ENCODE data around the gene ZNF57. TPM values are rescaled to one million over a fixed set of nuclear protein-coding genes. Genes with fewer than 3 reads are reported as not detected.

The ZNF57 gene
- total and polyA plus RNA-seq, 9 of the 15 experiments (the other 6 are each of a cell fraction or from before 2014, with no cell fraction given) = 3.9 to 13.5 (median 7.8) TPM

DNA sequence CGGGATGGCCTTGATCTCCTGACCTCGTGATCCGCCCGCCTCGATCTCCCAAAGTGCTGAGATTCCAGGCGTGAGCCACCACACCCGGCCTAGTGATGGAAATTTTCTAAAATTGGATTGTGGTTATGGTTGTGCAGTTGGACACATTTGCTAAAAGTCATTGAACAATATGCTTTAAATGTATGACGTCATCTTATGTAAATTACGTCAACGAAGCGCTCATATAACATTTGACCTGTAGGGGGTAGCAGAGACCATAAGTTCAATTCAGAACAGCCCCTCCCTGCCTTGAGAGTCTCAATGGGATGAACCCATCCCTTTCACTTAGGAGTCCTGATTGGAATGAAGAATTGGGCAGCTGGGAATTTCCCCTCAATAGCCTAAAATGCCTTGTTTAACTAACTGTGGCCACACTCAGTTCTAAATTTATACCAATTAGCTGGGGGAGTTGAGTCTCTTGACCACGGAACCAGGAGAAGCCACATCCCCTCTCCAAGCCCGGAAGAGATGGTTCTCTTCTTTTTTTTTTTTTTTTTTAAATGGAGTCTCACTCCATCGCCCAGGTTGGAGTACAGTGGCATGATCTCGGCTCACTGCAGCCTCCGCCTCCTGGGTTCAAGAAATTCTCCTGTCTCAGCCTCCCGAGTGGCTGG lies 61.4 kb downstream of the ZNF57 start:
- ChIA-PET POLR2A (interaction anchor here (1.3 kb wide), 1 partner anchor 10 kb away, joined by 4 read pairs; no protein-coding TSS in a partner anchor), CTCF (ENCODE audit: low intra/inter-chr PET ratio) (interaction anchor here (0.7 to 1.7 kb wide), 3 partner anchors 114 to 201 kb away, joined by 3 to 7 read pairs (median 6); no protein-coding TSS in a partner anchor)
- 25% methylated on average over 12 of the region's 17 CpGs for WGBS (ENCODE audit: insufficient coverage, low coverage, missing lambda C conversion rate)
- FAIRE-seq (peak; percentile 95), ATAC-seq (peak; percentile 81), DNase-seq (ENCODE audit: extremely low read depth in 1 of 4, low spot score in 3 of 4) (peak; percentile 66 to 81 (median 66))
- no peak overlapping the region; the same call in 1 of the 2 replicates for H3K4me2 ChIP-seq (ENCODE audit: insufficient read depth, low read length)
- peak overlapping the region; percentile 44; the same call in 1 of the 3 replicates for H3K27ac ChIP-seq (ENCODE audit: extremely low read depth, low read depth, low read length)
- H3K36me3 ChIP-seq (ENCODE audit: control insufficient read depth, insufficient read depth, low read length) = no peaks in the 10 kb centered on the region
- no peak overlapping the region for H3K9ac ChIP-seq (ENCODE audit: insufficient read depth in 1 of 2, low read depth in 2 of 2, low read length in 2 of 2)
- in situ Hi-C loops (cut with MboI) = no loop called here
- peaks cover 0 to 2% of the 10 kb centered on the region in 2 experiments; a peak in 1 of 5 replicates for H3K4me1 ChIP-seq (replicated peaks in 1 of 2; ENCODE audit: control insufficient read depth in 2 of 2, insufficient read depth in 2 of 2, low read length in 2 of 2)
- no peak overlapping the region for H2AFZ ChIP-seq (ENCODE audit: low read depth, low read length)
- H3K4me3 ChIP-seq = no peak overlapping the region
- BruUV-seq (replicated peaks) = no TSS peak
- H3K9me1 ChIP-seq (ENCODE audit: control insufficient read depth, insufficient read depth, low read length) = no peaks in the 10 kb centered on the region
- H3K79me2 ChIP-seq (ENCODE audit: control insufficient read depth, insufficient read depth, low read length) = no peaks in the 10 kb centered on the region
- no peaks in the 10 kb centered on the region for H4K20me1 ChIP-seq (replicated peaks; ENCODE audit: control insufficient read depth, insufficient read depth, low read length)
- no peaks in the 10 kb centered on the region for H3K9me3 ChIP-seq (replicated peaks; ENCODE audit: control insufficient read depth, insufficient read depth, low read depth, low read length)
- H3K27me3 ChIP-seq (ENCODE audit: control insufficient read depth in 2 of 2, insufficient read depth in 2 of 2, low read length in 2 of 2) = no peaks in the 10 kb centered on the region
- intact Hi-C loops (cut with micrococcal nuclease) = loop anchor here (1.0 kb wide), 1 partner anchor 114 kb away; no protein-coding TSS in a partner anchor
- no peak for TF ChIP-seq SNIP1 (IDR thresholded peaks at IDR 0.05; ENCODE audit: low read depth)
- no peak for TF ChIP-seq ZNF124 (CRISPR knock-in tag; IDR thresholded peaks at IDR 0.05)
- TF ChIP-seq CXXC5 (CRISPR knock-in tag; IDR thresholded peaks at IDR 0.05) = peak; percentile 50; the same call in 1 of the 2 replicates
- TF ChIP-seq, protein P1, sequence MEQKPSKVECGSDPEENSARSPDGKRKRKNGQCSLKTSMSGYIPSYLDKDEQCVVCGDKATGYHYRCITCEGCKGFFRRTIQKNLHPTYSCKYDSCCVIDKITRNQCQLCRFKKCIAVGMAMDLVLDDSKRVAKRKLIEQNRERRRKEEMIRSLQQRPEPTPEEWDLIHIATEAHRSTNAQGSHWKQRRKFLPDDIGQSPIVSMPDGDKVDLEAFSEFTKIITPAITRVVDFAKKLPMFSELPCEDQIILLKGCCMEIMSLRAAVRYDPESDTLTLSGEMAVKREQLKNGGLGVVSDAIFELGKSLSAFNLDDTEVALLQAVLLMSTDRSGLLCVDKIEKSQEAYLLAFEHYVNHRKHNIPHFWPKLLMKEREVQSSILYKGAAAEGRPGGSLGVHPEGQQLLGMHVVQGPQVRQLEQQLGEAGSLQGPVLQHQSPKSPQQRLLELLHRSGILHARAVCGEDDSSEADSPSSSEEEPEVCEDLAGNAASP (IDR thresholded peaks at IDR 0.05) = no peak
- TF ChIP-seq, protein P2, sequence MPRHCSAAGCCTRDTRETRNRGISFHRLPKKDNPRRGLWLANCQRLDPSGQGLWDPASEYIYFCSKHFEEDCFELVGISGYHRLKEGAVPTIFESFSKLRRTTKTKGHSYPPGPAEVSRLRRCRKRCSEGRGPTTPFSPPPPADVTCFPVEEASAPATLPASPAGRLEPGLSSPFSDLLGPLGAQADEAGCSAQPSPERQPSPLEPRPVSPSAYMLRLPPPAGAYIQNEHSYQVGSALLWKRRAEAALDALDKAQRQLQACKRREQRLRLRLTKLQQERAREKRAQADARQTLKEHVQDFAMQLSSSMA (CRISPR knock-in tag; IDR thresholded peaks at IDR 0.05) = no peak
- no peak for TF ChIP-seq MCM2 (IDR thresholded peaks at IDR 0.05; ENCODE audit: low read depth)
- TF ChIP-seq, protein P3, sequence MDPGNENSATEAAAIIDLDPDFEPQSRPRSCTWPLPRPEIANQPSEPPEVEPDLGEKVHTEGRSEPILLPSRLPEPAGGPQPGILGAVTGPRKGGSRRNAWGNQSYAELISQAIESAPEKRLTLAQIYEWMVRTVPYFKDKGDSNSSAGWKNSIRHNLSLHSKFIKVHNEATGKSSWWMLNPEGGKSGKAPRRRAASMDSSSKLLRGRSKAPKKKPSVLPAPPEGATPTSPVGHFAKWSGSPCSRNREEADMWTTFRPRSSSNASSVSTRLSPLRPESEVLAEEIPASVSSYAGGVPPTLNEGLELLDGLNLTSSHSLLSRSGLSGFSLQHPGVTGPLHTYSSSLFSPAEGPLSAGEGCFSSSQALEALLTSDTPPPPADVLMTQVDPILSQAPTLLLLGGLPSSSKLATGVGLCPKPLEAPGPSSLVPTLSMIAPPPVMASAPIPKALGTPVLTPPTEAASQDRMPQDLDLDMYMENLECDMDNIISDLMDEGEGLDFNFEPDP (CRISPR knock-in tag; IDR thresholded peaks at IDR 0.05) = no peak
- TF ChIP-seq NCOA4 (IDR thresholded peaks at IDR 0.05; ENCODE audit: partially characterized antibody) = no peak
- TF ChIP-seq SETDB1 (IDR thresholded peaks at IDR 0.05; ENCODE audit: low read length) = no peak
- TF ChIP-seq ZFPM2 (CRISPR knock-in tag; IDR thresholded peaks at IDR 0.05) = no peak
- TF ChIP-seq, protein P4, sequence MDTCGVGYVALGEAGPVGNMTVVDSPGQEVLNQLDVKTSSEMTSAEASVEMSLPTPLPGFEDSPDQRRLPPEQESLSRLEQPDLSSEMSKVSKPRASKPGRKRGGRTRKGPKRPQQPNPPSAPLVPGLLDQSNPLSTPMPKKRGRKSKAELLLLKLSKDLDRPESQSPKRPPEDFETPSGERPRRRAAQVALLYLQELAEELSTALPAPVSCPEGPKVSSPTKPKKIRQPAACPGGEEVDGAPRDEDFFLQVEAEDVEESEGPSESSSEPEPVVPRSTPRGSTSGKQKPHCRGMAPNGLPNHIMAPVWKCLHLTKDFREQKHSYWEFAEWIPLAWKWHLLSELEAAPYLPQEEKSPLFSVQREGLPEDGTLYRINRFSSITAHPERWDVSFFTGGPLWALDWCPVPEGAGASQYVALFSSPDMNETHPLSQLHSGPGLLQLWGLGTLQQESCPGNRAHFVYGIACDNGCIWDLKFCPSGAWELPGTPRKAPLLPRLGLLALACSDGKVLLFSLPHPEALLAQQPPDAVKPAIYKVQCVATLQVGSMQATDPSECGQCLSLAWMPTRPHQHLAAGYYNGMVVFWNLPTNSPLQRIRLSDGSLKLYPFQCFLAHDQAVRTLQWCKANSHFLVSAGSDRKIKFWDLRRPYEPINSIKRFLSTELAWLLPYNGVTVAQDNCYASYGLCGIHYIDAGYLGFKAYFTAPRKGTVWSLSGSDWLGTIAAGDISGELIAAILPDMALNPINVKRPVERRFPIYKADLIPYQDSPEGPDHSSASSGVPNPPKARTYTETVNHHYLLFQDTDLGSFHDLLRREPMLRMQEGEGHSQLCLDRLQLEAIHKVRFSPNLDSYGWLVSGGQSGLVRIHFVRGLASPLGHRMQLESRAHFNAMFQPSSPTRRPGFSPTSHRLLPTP (IDR thresholded peaks at IDR 0.05; ENCODE audit: borderline replicate concordance, extremely low read depth, insufficient read length) = no peak
- TF ChIP-seq SIRT6 (IDR thresholded peaks at IDR 0.05; ENCODE audit: low read depth, low read length) = no peak
- TF ChIP-seq SMC3 (conservative IDR thresholded peaks at IDR 0.05; ENCODE audit: insufficient read depth, low read depth, low read length) = peak; percentile 63
- no peak for TF ChIP-seq SRSF7 (optimal IDR thresholded peaks at IDR 0.05; ENCODE audit: low read depth, low read length)

Data from K562 (cell line).